Lung (tissue), 12 donors: ENCODE results near the gene RPAIN. TPM values are rescaled to one million over a fixed set of nuclear protein-coding genes. Genes with fewer than 3 reads are reported as not detected.
A peak's percentile ranks its signal among the peaks of the same experiment; 100 is the strongest.

ENCODE experiments used
- ATAC-seq: fragments of 200-7000 bp; cut with Tn5 transposase; one replicate; pipeline ENCODE4 v1.9.1; 2020; ENCODE audit warnings: moderate number of reproducible peaks; ENCODE audit not compliant: insufficient read depth, low FRiP score
- DNase-seq, 3 donors: peaks; one replicate each; pipeline ENCODE4 v3.0.0-alpha.2; 2013 to 2017
- H3K27ac ChIP-seq, 2 donors: one replicate each; pipeline ENCODE4 v1.5.1; 2013; ENCODE audit warnings: mild to moderate bottlenecking in 2 of 2, moderate library complexity in 2 of 2, control low read depth in 1 of 2, inconsistent platforms in 1 of 2, low read depth in 1 of 2, low read length in 1 of 2
- H3K27me3 ChIP-seq, 3 donors: one replicate each; pipeline ENCODE4 v1.5.1; 2013; ENCODE audit warnings: low read length in 2 of 3; ENCODE audit not compliant: control insufficient read depth in 3 of 3, insufficient read depth in 3 of 3
- H3K36me3 ChIP-seq, 4 donors: one replicate each; pipeline ENCODE4 v1.5.1; 2013; ENCODE audit warnings: low read length in 4 of 4, mild to moderate bottlenecking in 1 of 4, moderate library complexity in 1 of 4; ENCODE audit not compliant: control insufficient read depth in 4 of 4, insufficient read depth in 4 of 4
- H3K4me1 ChIP-seq, 5 donors: one replicate each; pipeline ENCODE4 v1.5.1; 2013; ENCODE audit warnings: low read length in 5 of 5, mild to moderate bottlenecking in 2 of 5, moderate library complexity in 1 of 5; ENCODE audit not compliant: control insufficient read depth in 5 of 5, insufficient read depth in 5 of 5
- H3K4me3 ChIP-seq: one replicate; pipeline ENCODE4 v1.5.1; 2013; ENCODE audit warnings: mild to moderate bottlenecking, control low read depth, moderate library complexity
- H3K9ac ChIP-seq, 2 donors: one replicate each; pipeline ENCODE4 v1.5.1; 2013; ENCODE audit warnings: low read length in 2 of 2, control low read depth in 1 of 2; ENCODE audit not compliant: insufficient read depth in 1 of 2
- H3K9me3 ChIP-seq, 4 donors: one replicate each; pipeline ENCODE4 v1.5.1; 2013; ENCODE audit warnings: low read length in 3 of 4, mild to moderate bottlenecking in 1 of 4, moderate library complexity in 1 of 4; ENCODE audit not compliant: control insufficient read depth in 4 of 4, insufficient read depth in 3 of 4
- CTCF ChIP-seq: IDR thresholded peaks from 2 replicates; pipeline ENCODE4 v1.5.1; 2012; ENCODE audit warnings: mild to moderate bottlenecking; ENCODE audit errors: control extremely low read depth, extremely low read depth
- WGBS, 2 donors: extraction: QIAGEN DNeasy Blood & Tissue Kit; methylation state at CpG; one replicate each; pipeline ENCODE4 v1.1.7; 2013; 5-methylcytosine and 5-hydroxymethylcytosine counted together
- polyA plus RNA-seq, 2 donors: library from polyadenylated mRNA; stranded (reverse); fragments of 200-250 nt; gene quantifications; one replicate each; pipeline ENCODE4 v1.2.1, GENCODE V29; 2013
- total RNA-seq, 2 donors: library from RNA; depleted of rRNA in 1 of 2; stranded (reverse); fragments of >200 nt in 1 of 2; gene quantifications; one replicate each; pipeline ENCODE4 v1.2.1, GENCODE V29; 2014 to 2021
- donor health status: control.
- donor health status: control.
- donor health status: Bipolar disorder and iron deficiency.
- donor health status: healthy.
- donor health status: DM: yes; HTN: yes; CAD: no.

RPAIN gene
- total and polyA plus RNA-seq, 4 donors: 30.3 to 75.6 (median 39.3) TPM

DNA sequence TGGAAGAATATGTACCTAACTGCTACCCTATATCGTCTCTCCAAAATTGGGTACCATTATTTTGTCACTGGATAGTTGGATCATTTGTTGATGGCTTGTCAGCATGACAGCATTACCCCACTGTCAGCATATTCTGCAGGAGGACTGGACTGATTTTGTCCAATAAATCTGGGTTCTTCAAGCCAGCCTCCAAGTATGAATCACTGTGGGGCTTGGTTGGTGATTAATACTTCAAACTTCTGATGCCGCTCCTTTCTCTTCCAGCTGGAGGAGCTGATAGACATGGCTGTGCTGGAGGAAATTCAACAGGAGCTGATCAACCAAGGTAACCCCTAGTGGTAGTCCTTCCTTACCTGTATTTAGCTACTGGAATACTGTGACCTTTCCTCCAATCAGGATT lies 2.5 kb downstream of the RPAIN start:
- no peak overlapping the region for H3K27ac ChIP-seq
- H3K9ac ChIP-seq: no peak overlapping the region
- TF ChIP-seq CTCF: no peak
- no peak for ATAC-seq
- H3K9me3 ChIP-seq: no peaks in the 10 kb centered on the region
- no peak for DNase-seq
- WGBS, 2 donors: 98 to 100% methylated on average over 2 of the region's 2 CpGs
- H3K4me1 ChIP-seq: peaks cover 0 to 12% (median 3%) of the 10 kb centered on the region in 5 donors
- H3K36me3 ChIP-seq: peaks cover 20 to 31% (median 23%) of the 10 kb centered on the region in 4 donors
- H3K27me3 ChIP-seq: no peaks in the 10 kb centered on the region
- no peak overlapping the region for H3K4me3 ChIP-seq

DNA sequence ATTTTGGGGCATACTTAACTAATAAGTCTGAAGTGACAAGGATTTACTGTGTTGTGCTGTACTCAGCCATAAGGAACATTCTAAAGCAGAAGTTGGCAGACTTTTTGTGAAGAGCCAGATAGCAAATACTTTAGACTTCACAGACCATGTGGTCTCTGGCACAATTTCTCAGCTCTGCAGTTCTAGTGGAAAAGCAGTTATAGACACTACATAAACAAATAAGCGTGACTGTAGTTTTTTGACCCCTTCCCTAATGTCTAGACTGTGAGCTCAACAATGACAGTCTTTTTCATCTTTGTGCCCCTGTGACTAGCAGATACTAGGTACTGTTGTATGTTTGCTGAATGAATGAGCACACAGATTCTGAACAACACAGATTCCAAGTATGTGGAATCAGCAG lies 4.9 kb downstream of the RPAIN start:
- whole genome bisulfite sequencing, 2 donors: 65 to 81% methylated on average over 1 of the region's 1 CpG
- Histone ChIP-seq H3K9ac (no peak overlapping the region), H3K4me1 (peaks cover 0 to 10% (median 1%) of the 10 kb centered on the region in 5 donors), H3K27me3 (no peaks in the 10 kb centered on the region), H3K9me3 (no peaks in the 10 kb centered on the region), H3K4me3 (no peak overlapping the region), H3K27ac (no peak overlapping the region), H3K36me3 (peaks cover 30 to 52% (median 35%) of the 10 kb centered on the region in 4 donors)
- peak in 2 of 3 donors; percentile 23 to 42 for DNase-seq
- ATAC-seq: no peak
- no peak for TF ChIP-seq CTCF

GRCh38 chr17:5425826-5426225 lies 5.8 kb downstream of the RPAIN start:
- no peaks in the 10 kb centered on the region for H3K9me3 ChIP-seq
- no peak for DNase-seq
- TF ChIP-seq CTCF: no peak
- no peaks in the 10 kb centered on the region for H3K27me3 ChIP-seq
- ATAC-seq: no peak
- no peak overlapping the region for H3K27ac ChIP-seq
- 91 to 95% methylated on average over 3 of the region's 3 CpGs for WGBS, 2 donors
- peaks cover 0 to 4% (median 1%) of the 10 kb centered on the region in 5 donors for H3K4me1 ChIP-seq
- peaks cover 32 to 54% (median 35%) of the 10 kb centered on the region in 4 donors for H3K36me3 ChIP-seq
- no peak overlapping the region for H3K4me3 ChIP-seq
- H3K9ac ChIP-seq: no peak overlapping the region

- ATAC-seq: no peak
- Histone ChIP-seq H3K27ac (no peak overlapping the region), H3K9me3 (peaks cover 0 to 3% (median 0%) of the 10 kb centered on the region in 4 donors), H3K27me3 (no peaks in the 10 kb centered on the region), H3K9ac (no peak overlapping the region), H3K4me3 (no peak overlapping the region), H3K36me3 (peaks cover 46 to 55% (median 52%) of the 10 kb centered on the region in 4 donors), H3K4me1 (no peaks in the 10 kb centered on the region)
- 63 to 66% methylated on average over 3 of the region's 3 CpGs for WGBS, 2 donors
- TF ChIP-seq CTCF: no peak
- no peak for DNase-seq
These were observed 9.4 kb downstream of the RPAIN start for GRCh38 chr17:5429191-5429887.
